Endometrial microvascular endothelial cells (primary cell): ENCODE measurements around the gene AGXT2. TPM values are rescaled to one million over a fixed set of nuclear protein-coding genes. Genes with fewer than 3 reads are reported as not detected.
"Not testable (repeated sequence)": the region's sequence is repeated elsewhere in the genome, so short reads cannot be mapped to it uniquely, and the experiment has no call there.

Experiments used
- in situ Hi-C: cut with HindIII; loops from 2 replicates; pipeline ENCODE4 v1.10.0; 2017; ENCODE audit warnings: low sequenced_read_pairs, low pct_unique_long_range_greater_than_20kb; ENCODE audit errors: inconsistent ontology term
- total RNA-seq: library from RNA; depleted of rRNA; stranded (reverse); fragments of >200 nt; gene quantifications from one replicate; pipeline ENCODE4 v1.2.3, GENCODE V29; 2015; ENCODE audit errors: inconsistent ontology term

Gene AGXT2
- total RNA-seq, 1 donor from 2014 or later: not detected

GRCh38 chr5:35059251-35059650 is 11.5 kb upstream of the AGXT2 start:
- in situ Hi-C loops: no loop called here

GRCh38 chr5:35058374-35058788 is 10.6 kb upstream of the AGXT2 start:
- in situ Hi-C loops: no loop called here

- in situ Hi-C loops: no loop called here
Measured at GRCh38 chr5:35056686-35057085, 8.9 kb upstream of the AGXT2 start.

GRCh38 chr5:35052838-35053237 is 5.1 kb upstream of the AGXT2 start:
- in situ Hi-C loops: no loop called here

DNA sequence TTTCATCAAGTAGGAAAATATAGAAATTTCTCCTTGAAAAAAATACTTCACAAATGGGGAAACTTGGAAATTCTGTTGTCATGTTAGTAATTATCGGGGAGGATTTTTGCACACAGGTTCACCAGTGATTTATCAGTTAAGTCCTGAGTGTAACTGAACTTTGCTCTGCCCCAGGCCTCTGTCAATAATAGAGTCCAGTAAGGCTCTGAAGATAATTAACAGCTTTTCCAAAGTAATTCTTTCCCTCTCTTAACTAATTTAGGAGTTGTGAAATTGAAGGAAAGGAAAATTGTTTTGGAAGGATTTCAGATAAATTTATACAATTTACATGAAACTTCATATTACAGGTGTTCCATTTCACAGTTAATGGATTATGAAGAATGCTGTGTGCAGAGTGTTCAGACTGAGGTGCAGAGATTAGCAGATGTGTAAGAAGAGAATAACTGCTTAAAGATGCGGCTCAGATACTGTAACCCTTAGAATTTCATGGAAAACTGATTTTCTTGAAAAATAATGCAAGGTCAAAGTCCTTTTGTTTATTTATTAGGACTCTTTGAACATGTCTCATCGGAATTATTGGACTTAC is 2.9 kb upstream of the AGXT2 start:
- in situ Hi-C loops: no loop called here

- in situ Hi-C loops: no loop called here
Measured at GRCh38 chr5:35048910-35049309, 1.2 kb upstream of the AGXT2 start.

DNA sequence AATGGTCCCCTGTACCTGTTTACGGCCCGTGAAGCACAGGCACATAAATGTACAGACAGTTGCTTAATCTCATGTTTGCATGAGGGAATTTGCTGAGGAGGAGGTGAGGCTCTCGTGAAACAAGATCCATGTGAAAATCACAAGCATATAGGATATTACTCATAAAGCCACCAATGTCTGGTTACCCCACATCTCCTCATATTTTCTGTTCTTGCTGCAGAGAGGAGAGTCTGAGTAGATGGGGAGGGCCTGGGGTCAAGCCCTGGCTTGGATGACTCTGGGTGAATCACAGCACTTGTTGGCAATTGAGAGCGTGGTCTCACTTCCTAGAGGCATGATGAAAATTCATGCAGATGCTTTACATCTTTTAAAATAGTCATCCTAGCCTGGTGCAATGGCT is 975 bp downstream of the AGXT2 start:
- in situ Hi-C loops: no loop called here

DNA sequence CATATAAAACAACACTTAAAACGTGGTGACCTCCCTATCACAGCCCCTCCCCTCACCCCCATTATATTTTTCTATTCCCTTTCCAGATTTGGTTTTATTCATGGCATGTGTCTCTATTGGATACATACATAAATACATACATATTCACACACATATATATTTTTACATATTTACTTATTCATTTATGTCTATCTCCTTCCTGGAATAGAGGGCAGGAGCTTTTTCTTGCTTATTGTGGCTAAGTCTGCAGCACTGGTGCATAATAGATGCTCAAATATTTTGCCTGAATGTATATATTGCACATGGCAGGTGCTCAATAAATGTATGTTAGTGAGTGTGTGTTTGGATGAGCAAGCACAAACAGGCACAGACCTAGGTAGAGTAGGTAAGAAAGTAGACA is 2.5 kb downstream of the AGXT2 start:
- in situ Hi-C loops: no loop called here

- in situ Hi-C loops: no loop called here
Measured at GRCh38 chr5:35044649-35045048, 3.1 kb downstream of the AGXT2 start.

GRCh38 chr5:35042781-35043180 is 5.0 kb downstream of the AGXT2 start:
- in situ Hi-C loops: no loop called here

DNA sequence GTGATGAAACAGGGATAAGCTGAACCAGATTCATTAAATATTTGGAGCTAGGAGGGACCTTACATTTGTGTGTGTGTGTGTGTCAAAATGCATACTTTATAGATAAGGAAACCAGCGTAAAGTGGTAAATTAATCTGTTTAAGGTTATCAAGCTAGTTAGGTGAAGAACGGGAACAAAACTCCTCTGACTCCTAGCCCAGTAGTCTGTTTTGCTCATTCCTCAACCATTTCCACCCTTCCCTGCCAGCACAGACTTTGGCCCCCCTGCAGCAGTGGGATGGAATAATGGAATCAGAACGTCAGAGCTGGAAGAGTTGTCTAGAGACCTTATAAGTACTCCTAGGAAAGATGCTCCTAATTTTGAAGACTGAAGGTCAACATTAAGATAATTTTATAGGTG is 6.5 kb downstream of the AGXT2 start:
- in situ Hi-C loops: no loop called here

DNA sequence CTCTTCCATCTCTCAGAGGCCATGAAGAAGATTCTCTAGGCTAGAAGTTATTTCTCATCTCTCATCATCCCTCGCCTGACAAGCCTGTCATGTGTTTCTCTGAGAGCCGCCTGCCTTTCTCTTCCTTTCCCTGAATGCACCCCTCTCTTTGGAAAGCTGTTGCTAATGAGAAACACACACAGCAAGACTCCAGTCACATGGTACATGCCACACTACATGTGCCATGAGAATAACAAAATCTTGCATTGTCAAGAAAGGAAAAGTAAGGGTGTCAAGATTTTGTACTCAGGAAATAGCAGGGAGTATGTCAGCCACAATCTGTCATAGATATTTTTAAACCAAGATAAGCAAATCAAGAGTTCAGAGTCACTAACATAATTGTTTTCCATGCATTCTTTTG is 8.9 kb downstream of the AGXT2 start:
- in situ Hi-C loops: no loop called here

DNA sequence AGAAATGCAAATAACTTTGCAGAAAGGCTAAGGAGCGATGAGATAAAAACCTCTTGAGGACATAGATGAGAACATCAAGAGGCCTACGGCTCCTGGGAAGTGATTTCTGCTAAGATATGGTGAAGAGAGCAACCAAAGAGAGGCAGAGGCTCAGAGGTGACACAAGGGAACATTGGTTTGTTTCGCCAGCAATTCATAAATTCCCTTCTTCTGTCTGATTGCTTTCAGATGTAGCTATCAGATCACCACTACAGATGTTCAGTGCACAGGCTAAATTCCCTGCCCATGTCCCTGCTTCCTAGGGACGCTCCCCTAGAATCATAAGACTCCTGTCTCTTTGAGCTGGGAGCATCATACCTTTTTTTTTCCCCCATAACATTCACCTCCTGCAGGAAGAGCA is 11.2 kb downstream of the AGXT2 start:
- in situ Hi-C loops: no loop called here

DNA sequence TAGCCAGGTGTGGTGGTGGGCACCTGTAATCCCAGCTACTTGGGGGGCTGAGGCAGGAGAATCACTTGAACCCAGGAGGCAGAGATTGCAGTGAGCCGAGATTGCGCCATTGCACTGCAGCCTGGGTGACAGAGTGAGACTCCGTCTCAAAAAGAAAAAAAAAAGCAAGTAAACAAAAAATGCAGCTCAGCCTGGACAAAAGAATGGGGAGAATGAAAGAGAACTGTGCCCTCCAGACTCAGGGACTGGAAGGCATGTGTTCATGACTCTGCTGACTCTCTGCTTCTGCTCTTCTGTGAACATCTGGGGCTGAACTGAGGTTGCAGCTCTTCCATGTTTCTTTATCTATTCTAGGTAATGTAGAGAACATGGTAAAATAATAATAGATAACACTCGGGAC is 11.8 kb downstream of the AGXT2 start:
- in situ Hi-C loops: not testable (repeated sequence)

GRCh38 chr5:35035271-35035670 is 12.5 kb downstream of the AGXT2 start:
- in situ Hi-C loops: no loop called here

DNA sequence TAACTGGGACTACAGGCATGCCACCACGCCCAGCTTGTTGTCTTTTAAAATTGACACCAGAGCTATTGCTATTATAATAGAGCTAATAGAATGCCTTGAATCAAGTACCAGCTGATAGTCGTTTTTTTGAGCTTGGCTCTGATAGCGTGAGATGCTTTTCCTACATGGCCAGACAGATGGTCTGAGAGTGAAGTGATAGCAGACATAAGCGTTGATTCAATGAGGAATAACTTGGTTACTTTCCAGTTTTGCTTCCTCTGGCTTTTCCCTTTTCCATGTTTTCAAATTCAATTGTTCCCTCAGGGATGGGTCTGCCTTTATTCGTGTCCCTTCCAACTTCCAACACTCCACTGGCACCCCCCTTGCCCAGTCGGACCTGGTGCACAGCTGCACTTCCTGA is 15.4 kb downstream of the AGXT2 start:
- in situ Hi-C loops: no loop called here

DNA sequence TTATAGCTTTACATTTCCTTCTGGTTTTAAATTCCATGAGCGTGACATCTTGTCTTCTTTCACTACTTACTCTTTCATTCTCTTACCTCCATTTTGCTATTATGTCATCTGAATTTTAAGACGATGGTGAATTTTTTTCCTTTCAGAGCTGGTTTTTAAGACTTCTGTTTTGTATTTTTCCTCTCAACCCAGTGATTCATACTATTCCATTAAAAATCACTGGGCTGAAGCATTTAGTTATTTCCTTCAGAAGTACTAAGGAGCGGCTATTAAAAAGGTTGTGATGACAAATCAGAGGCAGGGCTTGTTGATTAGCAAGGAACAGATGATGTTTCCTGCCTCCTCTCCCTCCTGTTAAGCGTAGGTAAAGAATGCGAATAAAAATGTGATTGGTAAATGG is 16.5 kb downstream of the AGXT2 start:
- in situ Hi-C loops: no loop called here

DNA sequence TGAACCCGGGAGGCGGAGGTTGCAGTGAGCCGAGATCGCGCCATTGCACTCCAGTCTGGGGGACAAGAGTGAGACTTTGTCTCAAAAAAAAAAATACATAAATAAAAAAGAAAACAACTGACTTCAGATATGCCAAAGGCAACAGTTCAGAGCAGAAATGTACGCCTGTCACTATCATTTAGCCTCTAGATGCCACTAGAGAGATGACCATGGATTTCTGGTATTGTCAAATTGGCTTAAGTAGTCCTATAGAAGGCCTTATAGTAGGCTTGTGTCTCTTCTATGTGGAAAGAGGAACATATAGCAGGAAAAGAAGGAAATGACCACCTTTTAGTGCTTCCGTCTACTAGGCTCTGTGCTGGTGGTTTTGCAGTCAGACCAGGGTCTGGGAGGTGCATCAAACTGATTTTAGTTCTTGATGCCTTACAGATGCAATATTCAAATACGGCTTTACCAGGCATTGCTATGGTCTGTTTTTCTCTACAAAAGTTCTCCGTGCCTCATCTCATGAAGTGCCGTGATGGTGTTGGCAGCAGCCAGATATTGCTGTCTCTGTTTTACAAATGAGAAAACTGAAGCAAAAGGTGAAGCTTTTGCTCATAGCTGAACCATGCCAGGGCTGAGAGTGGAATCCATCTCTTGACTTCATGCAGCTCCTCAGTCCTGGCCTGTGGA is 17.2 kb downstream of the AGXT2 start:
- in situ Hi-C loops: no loop called here

- in situ Hi-C loops: no loop called here
Measured at GRCh38 chr5:35029333-35029732, 18.4 kb downstream of the AGXT2 start.

GRCh38 chr5:35026941-35027340 is 20.8 kb downstream of the AGXT2 start:
- in situ Hi-C loops: no loop called here

- in situ Hi-C loops: no loop called here
Measured at GRCh38 chr5:35026280-35026840, 21.4 kb downstream of the AGXT2 start.
